ENCODE data around the gene CIAO3.
A peak's percentile ranks its signal among the peaks of the same experiment; 100 is the strongest.

CIAO3 gene

DNA sequence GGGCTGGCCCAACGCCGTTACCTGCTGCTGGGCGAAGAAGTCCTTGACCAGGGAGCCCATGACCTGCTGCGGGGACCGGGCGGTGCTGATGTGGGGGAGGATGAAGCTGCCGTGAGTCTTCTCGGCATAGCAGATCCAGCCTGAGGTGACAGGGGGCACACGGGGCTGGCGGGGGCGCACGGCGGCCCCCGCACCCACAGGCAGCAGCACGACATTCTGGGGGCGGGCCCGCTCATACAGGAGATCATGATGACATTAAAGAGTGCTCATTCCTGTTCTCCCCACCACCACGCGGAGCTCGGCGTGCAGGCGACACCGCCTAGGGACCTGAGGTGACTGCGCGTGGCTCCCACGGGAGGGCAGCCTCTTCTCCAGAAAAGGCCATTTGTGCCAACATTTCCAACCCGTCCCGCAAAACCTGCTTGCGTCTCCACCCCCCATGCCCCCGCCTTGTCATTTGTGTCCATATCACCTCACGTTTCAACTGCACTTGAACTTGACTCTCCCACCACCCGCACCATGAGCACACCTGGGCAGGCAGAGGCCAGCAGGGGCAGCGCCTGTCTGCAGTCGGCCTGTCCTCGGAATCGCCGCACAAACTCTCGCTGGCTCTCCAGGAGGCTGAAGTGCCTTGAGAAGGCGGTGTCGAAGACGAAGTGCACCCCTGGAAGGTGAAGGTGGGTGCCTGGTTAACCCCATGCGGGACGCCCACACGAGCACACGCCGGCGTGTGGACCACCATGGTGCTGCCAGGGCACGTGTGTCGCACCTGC, 6.4 kb downstream of the CIAO3 start:
- DNase-seq, result no peak

DNA sequence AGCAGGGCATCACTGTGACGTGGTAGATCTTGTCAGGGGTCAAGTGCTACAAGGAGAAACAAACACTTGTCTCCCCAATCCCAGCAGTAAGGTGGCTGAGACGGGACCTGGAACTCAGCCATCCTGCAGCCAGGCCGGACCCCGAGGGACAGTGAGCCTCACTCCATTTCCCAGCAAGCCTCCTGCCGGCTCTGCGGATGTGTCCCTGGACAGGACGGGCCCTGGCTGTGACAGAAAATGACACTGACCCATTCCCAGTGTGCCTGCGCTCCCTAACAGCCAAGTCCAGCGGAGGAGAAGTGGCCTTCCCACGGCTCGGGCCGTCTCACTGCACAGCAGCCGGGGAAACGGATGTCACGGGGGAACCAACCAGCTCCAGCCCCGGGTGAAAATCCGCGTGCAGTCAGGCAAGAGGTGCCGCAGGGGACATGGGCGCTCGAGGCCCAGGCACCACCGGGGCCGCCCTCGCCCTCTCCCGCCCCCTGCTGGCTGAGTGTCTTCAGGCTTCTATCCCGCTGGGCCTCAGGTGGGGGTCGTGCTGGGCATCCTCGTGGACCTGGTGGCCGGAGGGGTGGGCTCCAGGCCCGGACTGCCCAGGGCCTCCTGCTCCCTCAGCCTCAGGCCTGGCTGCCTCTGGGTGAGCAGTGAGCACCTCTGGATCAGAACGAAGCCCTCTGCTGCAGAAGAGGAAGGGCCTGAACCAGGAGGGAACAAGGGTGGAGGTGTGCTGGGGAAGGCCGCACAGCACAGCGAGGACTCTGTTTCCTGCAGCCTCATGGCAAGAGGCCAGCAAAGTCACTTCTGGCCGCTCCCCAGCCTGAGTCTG, 7.2 kb downstream of the CIAO3 start:
- no peak for DNase-seq

DNA sequence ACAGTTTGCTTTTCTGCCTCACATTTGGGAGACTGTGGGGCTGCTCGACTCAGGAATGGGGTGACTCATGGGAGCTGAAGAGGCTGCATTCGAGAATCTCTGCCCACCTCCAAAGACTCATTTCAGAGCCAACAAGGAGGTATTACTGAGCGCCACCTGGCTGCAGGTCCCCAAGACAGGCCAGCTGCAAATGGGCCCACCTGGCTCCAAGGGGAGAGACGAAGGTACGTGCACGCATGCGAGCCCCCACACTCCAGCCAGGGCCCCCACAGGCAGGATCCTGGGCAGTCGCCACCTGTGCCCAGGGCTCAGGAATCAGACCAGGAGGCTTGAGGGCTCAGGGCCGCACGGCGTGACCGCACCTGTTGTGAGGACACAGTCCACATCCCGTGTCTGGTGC, 7.9 kb downstream of the CIAO3 start:
- no peak for DNase-seq

DNA sequence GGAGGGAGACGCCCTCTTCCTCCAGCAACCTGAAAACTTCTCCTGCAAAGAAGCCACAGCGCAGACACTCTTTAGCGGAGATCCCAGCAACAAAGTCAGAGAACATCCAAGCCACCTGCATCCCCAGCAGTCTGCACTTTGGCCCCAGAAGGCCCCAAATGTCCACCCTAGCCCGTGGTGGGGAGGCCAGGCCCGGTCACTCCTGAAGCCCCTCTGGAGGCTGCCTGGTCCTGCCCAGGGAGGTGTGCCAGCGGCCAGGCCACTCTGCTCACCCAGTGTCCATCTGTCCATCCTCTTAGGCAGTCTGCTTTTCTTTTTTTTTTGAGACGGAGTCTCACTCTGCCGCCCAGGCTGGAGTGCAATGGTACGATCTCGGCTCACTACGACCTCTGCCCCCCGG, 8.5 kb downstream of the CIAO3 start:
- DNase-seq, result no peak

DNA sequence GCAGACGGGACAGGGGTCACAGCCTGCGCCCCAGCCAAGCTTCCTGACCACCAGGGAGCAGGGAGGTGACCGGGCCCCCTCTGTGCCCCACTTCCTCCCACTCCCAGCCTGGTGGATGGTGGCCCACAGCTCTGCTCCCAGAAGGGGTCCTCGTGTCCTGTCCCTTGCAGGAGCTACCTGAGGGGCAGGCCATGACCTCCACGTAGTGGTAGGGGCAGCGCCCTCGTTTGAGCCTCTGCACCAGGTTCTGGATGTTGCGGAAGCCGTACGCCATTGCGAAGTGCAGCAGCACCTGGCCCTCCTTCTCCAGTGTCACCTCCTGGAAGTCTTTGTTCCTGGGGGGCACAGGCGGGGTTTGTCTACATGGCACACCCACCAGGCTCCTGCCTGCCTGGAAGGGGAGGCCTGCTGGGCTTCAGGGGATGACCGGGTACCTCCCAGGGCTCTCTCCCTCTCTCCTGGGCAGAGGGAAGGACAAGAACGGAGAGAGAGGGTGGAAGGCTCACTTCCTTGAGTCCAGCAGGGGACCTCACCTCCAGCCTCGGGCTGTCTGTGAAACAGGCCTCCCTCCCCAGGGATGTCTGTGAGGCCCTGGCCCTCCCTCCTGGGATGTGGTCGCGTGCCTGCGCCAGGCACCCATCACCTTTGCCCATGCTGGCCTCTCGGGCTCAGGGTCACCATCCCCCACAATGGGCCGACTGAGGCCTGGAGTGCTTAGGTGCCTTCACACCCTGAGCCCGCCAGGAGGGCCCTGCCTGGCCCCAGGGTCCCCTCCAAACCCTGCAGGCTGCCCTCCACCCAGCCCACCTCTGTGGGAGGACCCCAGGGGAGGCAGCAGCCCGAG, 9.9 kb downstream of the CIAO3 start:
- DNase-seq, result peak; percentile 21

DNA sequence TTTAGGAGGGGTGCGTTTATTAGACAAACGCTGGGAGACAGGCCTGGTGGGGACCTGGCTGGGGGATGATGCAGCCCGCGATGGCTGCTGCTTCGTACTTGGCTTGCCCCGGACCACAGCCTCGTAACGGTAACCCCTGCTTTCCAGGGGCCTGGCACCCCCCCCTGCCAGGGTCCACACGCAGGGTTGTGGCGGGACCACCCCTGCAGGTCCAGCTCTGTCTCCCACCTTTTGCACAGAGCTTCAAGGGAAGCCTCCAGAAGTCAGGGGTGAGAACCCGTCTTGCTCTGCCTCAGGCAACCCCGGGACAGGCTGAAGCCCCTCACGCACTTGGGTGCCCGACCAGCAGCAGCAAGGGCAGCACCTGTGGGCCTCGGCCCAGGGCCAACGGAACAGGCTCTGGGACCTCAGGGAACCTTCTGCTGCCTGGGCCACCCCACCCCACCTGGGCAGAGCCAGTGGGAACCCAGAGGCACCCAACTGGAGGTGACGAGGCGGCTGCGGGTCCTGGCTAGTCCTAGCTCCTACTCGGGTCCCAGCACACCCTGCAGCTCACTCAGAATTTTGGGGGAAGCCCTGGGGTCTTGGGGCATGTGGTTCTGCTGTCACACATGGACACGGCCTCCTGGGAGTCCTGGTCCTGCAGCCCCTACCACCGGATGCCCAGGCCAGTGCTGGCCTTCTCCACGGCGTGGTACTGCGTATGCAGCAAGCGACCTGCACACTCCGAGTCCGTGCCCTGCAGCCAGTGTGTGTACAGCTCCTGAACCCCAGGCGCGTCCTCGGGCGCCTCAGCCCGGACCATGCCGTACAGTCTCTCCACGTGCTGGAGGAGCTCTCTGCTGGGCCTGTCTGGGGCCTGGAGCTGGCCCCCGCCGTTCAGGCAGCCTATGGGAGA, 10.8 kb downstream of the CIAO3 start:
- DNase-seq, result peak; percentile 20

DNA sequence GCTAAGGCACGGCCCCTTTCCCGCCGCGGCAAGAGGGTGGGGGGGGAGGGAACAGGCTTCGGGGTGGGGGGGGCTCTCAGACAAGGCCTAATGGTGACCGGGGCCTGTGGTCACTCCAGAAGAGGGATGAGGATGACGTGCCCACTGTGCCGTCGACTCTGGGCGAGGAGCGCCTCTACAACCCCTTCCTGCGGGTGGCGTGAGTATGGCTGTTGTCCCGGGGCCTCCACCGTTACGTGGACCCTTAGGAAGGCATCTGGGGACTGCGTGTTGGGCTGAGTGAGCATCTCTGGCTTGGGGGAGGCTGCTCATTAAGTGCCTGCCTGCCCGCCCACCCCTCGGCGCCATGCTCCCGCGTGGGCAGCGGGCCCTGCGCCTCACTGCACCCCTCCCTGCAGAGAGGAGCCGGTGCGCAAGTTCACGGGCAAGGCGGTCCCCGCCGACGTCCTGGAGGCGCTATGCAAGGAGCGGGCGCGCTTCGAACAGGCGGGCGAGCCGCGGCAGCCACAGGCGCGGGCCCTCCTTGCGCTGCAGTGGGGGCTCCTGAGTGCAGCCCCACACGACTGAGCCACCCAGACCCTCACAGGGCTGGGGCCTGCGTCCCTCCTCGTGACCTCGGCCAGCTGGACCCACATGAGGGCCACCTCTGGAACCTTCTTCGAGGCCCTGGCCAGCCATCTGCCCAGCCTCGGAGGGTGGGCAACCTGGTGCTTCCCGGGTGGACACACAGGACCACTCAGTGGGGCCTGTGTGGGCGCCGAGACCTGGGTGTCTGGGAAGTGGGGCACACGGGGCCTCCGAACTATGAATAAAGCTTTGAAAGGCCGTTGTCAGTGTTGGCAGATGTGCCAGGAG, 11.7 kb downstream of the CIAO3 start:
- no peak for DNase-seq

DNA sequence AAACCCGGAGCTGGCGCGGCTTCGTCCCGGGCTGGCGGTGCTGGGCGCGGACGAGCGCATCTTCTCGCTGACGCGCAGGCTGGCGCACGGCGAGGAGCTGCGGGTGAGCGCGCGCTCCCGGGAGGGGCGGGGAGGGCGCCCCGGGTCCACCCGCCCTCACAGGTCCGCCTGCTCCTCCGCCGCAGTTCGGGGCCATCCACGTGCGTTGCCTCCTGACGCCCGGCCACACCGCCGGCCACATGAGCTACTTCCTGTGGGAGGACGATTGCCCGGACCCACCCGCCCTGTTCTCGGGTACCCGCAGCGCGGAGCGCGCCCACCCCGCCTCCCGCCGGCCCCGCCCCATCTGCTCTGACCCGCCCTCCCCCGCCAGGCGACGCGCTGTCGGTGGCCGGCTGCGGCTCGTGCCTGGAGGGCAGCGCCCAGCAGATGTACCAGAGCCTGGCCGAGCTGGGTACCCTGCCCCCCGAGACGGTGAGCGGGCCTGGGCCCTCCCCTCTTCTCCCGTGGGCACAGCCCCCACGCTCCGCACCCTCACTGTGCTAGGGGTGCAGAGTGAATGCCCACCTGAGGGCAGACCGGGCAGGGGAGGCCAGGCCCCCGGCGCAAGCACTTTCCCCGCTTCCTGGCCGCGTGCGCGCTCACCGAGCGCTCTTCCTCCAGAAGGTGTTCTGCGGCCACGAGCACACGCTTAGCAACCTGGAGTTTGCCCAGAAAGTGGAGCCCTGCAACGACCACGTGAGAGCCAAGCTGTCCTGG, 12.5 kb downstream of the CIAO3 start:
- peak; percentile 78 for DNase-seq

DNA sequence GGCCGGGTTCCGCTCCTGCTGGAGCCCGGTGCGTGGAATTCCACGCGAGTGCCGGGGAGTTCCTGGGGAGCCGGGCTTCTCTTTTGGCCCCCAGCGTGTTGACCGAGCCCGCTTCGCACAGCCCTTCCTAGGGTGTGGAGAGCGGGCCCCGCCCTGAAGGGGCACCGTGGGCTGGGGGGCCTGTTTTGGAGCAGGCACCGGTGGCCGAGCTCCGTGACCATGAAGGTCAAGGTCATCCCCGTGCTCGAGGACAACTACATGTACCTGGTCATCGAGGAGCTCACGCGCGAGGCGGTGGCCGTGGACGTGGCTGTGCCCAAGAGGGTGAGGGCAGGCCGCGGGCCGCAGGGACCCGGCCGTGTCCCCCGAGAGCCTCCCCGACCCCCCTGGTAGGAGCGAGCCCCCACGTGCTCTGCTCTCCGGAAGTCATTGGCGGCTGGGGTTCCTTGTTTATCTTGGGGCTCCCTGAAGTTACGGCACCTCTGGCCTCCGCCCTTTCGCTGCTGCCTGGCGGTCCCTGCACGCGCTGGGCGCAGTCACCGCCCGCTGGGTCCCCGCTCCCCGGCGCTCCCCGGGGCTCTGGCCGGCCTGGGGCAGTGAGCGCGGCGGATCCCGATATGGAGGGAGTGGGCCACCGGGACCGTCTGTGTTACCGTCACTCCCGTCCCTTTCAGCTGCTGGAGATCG, 13.4 kb downstream of the CIAO3 start:
- no peak for DNase-seq

DNA sequence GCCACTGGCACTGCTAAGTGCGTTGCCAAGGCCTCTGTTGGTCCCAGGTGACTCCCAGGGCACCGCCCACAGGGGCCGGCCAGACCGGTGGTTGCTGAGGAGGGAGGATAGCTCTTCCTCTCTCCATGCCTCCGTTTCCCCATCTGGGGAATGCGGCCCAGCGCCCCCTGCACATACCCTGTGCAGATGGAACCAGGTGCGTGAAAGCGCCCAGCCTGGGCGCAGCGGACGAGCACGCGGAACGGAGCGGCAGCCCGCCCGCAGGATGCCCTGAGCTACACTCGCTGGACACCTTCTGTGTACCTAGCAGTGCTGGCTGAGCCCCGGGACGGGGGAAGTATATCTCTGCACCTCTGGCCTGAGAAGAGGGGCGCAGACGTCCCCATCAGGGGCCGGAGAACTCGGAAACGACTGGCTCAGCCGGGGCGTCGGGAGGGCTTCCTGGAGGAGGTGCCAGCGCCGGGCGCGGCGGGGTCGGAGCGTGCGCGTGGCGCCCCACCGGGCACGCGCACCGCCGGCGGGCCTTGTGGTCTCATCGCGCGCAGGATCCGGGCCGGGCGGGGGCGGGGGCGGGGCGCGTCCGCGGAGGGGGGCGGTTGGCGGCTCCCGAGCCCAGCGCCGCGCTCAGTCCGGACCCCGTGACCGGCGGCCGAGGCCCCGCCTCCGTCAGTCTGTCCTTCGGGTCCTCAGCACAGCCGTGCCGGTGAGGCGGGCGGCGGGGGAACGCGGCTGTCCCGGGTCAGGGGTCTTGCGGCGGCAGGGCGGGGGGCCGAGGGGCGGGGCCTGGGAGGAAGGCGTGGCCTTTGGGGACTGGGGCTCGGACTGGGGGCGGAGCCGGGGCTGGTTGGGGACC, 14.1 kb downstream of the CIAO3 start, which contains the start of the genes CCDC78 and HAGHL:
TSS of gene CCDC78 (minus strand) at position 6 of the 853 bp plus-strand sequence. CDS start 76 bp downstream, outside the sequence.
TSS of gene HAGHL (plus strand) at position 669 of the 853 bp plus-strand sequence. CDS start 404 bp downstream, outside the sequence.
- peak; percentile 69 for DNase-seq

DNA sequence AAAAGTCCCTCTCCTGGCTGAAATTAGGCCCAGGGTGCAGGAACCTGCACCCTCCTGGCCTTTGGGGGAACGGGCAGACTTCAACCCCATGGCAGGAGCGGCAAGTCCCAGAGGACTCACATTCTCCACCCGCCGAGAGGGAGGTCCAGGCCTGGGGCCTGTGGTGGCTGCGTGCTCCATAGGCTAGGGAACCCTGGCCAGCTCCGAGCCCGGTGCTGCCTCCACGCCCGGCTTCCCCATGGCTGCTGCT, 14.7 kb downstream of the CIAO3 start:
- DNase-seq, result no peak

DNA sequence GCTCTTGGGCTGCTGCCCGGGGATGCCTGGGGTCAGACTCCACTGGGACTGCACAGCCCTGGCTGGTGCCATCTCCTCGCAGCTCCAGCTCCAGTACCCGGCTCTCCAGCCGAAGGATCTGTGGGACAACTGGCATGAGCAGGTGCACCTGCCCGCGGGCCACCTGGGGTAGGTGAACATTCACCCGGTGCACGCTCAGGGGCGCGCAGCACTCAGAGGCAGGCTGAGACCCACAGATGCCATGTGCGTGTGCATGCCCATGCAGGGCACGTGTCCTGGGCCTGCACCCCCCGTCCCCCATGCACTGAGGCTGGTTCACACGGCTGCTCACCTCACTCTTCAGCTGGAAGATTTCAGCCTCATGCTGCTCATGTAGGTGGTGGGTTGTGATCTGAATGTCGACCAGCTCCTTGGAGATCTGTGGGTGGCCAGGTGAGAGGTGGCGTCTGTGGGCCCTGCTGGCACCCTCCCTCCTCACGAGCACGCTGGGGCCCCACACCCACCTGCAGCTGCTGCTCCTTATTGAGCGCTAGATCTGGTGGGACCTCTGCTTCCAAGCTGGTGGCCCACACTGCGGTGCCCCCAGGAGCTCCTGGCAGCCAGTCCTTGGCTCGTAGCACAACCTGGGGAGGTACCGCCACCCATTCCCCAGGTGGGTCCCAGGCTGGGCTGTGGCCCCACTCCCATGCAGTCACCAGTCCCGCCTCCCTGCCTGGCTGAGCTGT, 15.2 kb downstream of the CIAO3 start:
- no peak for DNase-seq

DNA sequence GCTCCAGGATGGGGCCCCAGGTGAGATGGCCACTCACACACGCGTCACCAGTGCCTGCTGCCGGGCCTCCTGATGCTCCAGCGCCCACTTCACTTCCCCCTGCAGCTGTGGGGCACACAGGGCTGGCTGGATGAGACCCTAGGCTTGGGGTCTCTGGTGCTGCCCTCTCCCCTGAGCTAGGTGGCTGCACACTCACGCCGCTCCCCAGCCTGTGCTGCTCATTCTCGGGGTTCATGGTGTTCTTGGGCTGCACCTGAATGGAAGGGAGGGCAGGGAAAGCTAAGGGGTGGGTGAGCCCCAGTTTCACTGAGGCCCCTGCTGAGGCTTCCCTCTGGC, 15.8 kb downstream of the CIAO3 start:
- no peak for DNase-seq

DNA sequence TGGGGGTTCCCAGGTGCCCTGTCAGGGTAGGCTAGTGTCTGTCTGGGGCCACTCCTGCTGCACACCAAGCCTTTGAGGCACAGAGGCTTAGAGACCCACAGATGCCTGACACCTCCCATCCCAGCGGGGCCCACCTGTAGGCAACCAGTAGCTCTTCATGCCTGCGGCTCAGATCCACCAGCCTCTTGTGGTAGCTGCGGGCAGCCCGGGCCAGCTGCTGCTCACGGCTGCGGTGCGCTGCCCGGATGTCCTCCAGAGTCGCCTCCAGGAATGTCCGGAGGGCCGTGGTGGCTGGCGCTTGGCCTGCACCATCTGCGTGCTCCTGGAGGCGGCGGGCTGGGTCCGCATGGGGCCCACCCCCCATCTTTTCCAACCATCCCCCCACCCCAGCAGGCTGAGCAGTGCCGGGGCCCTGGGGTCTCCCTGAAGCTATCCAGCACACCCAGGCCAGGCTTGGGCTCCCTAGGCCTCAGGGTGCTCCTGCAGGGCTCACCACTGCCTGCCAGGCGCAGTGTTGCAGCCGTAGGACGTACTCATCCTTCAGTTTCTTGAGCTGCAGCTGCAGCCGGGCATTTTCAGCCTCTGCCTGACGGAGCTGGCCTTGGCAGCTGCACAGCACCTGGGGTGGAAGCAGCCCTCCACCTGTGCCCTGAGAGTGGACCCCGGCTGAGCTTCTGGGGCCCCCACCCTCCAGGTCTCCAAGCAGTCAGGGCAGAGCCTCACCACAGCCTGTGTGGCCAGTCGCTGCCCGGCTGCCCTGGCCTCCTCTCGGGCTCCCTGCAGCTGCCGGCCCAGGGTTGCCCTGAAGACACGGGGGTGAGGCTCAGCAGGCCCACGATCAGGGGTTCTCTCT, 16.4 kb downstream of the CIAO3 start:
- DNase-seq, result no peak

DNA sequence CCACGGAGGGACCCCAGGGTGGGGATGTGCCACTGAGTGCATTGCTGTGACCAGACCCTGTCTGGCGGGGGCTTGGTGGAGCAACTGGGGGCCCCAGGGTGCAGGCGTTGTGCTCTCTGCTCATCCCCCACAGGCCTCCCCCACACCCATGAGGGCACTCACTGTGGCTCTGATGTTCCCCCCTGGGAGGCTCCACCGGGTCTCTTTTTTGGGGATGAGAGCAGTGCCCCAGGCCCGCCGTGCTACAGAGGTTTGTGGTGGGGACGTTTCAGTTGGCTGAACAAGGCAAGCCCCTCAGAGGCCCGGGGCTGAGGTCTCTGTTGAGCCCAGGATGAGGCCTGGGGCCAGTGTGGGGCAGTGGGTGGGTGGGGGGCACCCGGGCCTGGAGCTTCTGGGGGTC, 17.1 kb downstream of the CIAO3 start:
- no peak for DNase-seq

DNA sequence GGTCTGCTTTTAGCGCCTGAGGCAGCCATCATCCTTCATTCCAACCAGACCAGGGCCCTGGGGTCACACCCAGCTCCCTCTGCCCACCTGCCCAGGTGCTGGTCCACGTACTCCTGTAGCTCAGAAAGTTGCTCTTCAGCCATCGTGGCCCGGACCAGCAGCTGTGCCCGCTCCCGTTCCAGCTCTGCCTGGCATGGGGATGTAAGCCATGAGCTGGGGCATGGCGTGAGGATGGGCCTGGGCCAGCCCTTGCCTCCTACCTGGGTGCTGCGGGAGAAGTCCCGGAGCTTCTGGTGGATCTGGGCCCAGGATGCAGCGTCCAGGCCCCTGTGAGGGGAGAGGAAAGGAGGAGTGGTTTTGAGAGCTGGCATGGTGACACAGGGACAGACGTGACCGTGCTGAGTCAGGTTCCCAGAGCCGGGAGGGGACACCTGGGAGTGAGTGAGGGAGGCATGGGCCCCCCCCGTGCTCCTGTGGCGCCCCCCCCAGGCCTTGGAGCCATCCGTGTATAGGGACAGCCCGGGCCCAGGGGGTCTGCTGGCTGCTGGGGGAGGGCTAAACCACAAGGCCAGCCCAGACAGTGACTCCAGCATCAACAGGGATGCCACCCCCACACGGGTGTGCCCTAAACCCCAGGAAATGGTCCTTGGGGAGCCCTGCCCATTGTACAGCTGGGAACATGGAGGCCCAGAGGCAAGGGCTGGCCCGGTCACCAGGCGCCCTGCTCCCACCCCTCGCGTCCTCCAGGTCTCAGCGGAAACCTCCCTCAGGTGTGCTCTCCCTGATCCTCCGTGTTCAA, 17.8 kb downstream of the CIAO3 start:
- DNase-seq, result no peak

Data from femur (tissue), 1 donor.